ENCODE data around the gene MBNL2.

Gene MBNL2

GRCh38 chr13:97274829-97275649 is 52.9 kb downstream of the MBNL2 start:
- DNase-seq (ENCODE audit: low spot score), result no peak

DNA sequence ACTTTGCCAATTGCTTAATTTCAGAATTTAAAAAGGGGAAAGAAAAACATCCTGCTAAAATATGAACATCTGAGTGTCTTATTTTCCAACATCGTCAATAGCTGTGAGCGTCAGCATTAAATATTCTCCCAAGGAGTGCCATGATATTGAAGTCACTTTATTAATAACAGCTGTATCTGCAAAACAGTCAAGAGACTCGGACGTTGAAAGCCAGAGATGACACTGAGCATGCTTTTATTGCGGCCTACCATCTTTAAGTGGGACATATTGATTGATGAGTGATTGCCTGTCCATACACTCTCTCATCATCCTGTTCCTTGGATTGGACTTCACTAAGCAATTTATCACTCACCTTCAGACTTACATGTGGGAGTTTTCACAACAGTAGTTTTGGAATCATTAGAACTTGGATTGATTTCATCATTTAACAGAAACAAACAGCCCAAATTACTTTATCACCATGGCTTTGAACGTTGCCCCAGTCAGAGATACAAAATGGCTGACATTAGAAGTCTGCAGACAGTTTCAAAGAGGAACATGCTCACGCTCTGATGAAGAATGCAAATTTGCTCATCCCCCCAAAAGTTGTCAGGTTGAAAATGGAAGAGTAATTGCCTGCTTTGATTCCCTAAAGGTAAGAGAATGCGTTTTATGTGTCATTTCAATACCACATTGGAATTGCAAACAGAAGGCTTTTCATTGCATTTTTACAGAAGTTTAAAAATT is 53.8 kb downstream of the MBNL2 start:
- DNase-seq (ENCODE audit: low spot score), result no peak

DNA sequence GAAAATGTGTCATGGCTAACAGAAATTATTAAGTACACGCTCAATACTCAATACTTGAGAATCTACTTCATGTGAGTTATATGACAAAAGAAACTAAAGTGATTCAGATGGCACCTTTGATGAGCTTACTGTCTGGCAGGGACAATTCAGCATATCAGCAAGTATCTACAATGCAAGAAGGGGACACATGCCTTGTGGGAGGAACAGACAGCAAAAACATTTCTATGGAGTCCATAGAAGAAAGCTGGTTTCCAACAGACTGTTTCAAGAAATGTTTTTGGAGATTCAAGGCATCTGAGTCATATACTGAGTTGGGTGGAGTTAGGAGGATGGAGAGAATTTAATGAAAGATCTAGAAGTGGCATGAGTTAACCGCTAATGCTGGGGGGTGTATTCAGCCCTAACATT is 54.7 kb downstream of the MBNL2 start:
- DNase-seq (ENCODE audit: low spot score), result no peak

GRCh38 chr13:97278435-97279411 is 56.6 kb downstream of the MBNL2 start:
- DNase-seq (ENCODE audit: low spot score), result no peak

GRCh38 chr13:97279913-97280312 is 57.8 kb downstream of the MBNL2 start:
- no peak for DNase-seq (ENCODE audit: low spot score)

GRCh38 chr13:97280478-97280877 is 58.3 kb downstream of the MBNL2 start:
- peak; percentile 37 for DNase-seq (ENCODE audit: low spot score)

DNA sequence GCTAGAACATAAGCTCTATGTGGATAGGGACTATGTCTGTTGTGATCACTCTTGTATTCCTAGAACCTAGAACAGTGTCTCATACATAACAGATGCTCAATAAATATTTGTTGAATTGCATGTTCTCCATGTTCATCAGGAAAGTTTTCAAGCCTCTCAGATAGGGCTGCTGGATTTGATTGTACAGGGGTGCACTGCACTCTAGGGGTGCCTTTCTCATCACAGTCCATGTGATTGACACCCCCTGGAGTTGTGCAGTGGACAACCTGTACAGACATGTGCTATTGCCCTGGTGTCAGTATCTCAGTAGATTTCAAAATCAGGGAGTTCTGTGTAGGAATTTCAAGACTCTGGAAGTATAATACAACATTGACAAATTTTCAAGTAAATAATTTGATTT is 58.9 kb downstream of the MBNL2 start:
- no peak for DNase-seq (ENCODE audit: low spot score)

- DNase-seq (ENCODE audit: low spot score), result no peak
Observed at GRCh38 chr13:97282705-97283104, 60.6 kb downstream of the MBNL2 start.

DNA sequence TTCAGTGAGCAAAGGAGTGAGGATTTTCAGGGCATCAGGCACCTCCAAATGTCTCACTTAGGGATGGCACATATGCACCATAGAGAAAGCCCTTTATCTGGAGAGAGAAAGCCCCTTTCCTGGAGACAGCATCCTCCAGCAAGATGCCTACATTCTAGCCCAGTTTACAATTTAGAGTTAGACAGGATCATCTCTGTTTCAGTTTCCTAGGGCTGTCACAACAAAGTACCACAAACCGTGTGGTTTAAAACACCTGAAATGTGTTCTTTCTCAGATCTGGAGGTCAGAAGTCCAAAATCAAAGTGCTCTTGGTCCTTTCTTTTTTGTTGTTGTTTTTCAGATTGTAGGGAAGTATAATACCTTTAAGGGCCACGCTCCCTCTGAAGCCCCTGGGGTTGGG is 61.8 kb downstream of the MBNL2 start:
- DNase-seq (ENCODE audit: low spot score), result no peak

- DNase-seq (ENCODE audit: low spot score), result no peak
Observed at GRCh38 chr13:97284558-97284957, 62.4 kb downstream of the MBNL2 start.

DNA sequence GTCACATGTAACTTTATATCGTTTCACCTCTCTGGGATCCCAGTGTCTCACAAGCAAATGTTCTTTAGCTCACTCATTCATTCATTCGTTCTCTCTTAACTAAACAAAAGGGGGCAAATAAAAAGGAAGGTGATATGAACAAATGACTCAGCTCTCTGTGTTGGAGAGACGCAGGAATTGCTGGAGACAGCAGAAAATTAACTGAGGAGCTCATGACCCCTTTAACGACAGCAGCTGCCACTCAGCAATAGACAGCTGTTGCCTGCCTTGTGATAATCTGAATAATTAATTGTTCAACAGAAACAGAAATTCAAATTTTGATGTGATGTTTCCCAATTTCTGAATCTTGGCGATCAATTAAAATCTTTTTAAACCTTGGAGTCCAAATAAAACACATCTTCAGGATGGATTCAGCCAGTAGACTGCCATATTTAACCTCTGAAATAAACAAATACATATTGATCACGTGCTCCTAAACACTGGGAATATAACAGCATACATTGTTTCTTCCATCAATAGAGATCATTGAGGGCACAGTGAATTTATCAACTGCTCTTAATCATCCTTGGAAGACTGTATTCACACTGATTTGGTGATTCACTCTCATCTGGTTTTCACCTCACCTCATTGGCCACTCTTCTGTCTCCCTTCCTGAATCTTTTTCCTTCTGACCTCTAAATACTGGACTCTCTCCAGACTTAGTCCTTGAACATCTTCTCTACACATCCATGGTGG is 63.3 kb downstream of the MBNL2 start:
- DNase-seq (ENCODE audit: low spot score), result no peak

GRCh38 chr13:97286317-97287046 is 64.3 kb downstream of the MBNL2 start:
- DNase-seq (ENCODE audit: low spot score), result no peak

- DNase-seq (ENCODE audit: low spot score), result no peak
Observed at GRCh38 chr13:97287047-97287383, 64.9 kb downstream of the MBNL2 start.

DNA sequence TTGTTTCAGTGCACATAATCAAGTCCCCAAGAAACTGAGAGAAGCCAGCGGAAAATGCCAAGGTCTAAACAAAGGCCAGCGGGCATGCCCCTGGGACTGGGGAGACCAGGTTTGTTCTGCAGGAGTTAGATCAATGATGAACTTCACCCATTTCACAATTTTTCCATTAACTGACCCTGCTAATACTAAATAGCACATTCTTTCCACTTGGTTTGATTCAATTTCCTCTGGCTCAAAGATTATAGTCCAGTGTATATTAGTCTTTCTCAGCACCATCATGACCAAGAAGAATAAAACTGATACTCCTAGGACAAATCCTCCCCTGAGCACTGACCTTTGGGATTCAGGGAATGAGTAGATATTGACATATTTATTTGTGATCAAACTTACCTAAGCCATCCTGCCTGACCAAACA is 66.4 kb downstream of the MBNL2 start:
- no peak for DNase-seq (ENCODE audit: low spot score)

GRCh38 chr13:97289514-97290298 is 67.6 kb downstream of the MBNL2 start:
- DNase-seq (ENCODE audit: low spot score), result no peak

GRCh38 chr13:97295283-97296182 is 73.4 kb downstream of the MBNL2 start:
- no peak for DNase-seq (ENCODE audit: low spot score)

DNA sequence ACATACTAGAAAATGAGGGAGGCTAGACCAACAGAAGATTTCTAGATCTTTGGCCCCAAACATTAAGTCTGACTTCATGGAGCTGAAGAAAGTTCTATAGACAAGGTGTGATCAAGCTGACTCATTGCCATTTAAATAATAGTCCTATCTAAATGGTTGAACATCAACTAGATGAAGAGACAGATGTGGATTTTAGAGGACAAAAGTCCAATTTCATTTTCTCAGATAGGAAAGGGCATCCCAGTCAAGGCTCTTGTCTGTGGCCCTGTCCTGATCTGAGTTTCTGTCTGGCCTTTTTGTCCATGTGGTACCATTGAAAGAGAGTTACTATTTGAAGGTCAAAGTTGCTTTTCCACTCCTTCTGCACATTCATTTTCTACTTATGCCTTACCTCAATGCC is 74.6 kb downstream of the MBNL2 start:
- DNase-seq (ENCODE audit: low spot score), result no peak

- no peak for DNase-seq (ENCODE audit: low spot score)
Observed at GRCh38 chr13:97298816-97299215, 76.7 kb downstream of the MBNL2 start.

GRCh38 chr13:97300871-97301270 is 78.7 kb downstream of the MBNL2 start:
- DNase-seq (ENCODE audit: low spot score), result no peak
